Measurements from ENCODE around the gene WWOX. TPM values are rescaled to one million over a fixed set of nuclear protein-coding genes. Genes with fewer than 3 reads are reported as not detected.
A peak's percentile ranks its signal among the peaks of the same experiment; 100 is the strongest.

WWOX gene
- total RNA-seq, 1 experiment from 2014 or later: 28.3 TPM

DNA sequence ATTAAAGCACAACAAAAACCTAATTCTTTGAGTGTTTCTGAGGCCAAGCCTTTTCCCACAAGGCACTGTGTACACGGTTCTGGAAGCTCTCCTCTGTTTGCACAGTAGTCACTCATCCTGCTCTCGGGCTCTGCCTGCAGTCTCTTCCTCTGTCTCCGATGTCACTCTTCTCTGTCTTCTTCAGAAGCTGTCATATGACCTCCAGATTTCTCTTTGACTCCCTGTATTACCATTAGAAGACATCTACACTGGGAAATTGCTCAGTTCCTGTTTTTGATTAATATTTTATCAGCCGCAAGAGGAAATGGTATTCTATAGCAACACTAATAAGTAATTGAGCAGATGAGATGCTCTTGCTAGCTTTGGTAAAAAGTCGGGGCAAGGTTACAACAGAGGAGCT is 422.9 kb downstream of the WWOX start:
- no peaks in the 10 kb centered on the region for H3K9me3 ChIP-seq (ENCODE audit: low read length)
- H4K20me1 ChIP-seq (ENCODE audit: low read length): no peaks in the 10 kb centered on the region
- ATAC-seq: no peak
- H3K27ac ChIP-seq (ENCODE audit: low read length): no peak overlapping the region
- H3K4me1 ChIP-seq (ENCODE audit: insufficient read depth, low read length): no peaks in the 10 kb centered on the region
- BruUV-seq (replicated peaks): no TSS peak
- POLR2A ChIA-PET (ENCODE audit: unreplicated experiment): no interaction called here
- H3K9ac ChIP-seq (ENCODE audit: low read length): no peak overlapping the region
- TF ChIP-seq EZH2phosphoT487 (IDR thresholded peaks at IDR 0.05; ENCODE audit: borderline replicate concordance, low read length) (no peak), EZH2 (IDR thresholded peaks at IDR 0.05; ENCODE audit: low read length, unreplicated experiment) (no peak)
- TF ChIP-seq, protein P1, sequence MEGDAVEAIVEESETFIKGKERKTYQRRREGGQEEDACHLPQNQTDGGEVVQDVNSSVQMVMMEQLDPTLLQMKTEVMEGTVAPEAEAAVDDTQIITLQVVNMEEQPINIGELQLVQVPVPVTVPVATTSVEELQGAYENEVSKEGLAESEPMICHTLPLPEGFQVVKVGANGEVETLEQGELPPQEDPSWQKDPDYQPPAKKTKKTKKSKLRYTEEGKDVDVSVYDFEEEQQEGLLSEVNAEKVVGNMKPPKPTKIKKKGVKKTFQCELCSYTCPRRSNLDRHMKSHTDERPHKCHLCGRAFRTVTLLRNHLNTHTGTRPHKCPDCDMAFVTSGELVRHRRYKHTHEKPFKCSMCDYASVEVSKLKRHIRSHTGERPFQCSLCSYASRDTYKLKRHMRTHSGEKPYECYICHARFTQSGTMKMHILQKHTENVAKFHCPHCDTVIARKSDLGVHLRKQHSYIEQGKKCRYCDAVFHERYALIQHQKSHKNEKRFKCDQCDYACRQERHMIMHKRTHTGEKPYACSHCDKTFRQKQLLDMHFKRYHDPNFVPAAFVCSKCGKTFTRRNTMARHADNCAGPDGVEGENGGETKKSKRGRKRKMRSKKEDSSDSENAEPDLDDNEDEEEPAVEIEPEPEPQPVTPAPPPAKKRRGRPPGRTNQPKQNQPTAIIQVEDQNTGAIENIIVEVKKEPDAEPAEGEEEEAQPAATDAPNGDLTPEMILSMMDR (conservative IDR thresholded peaks at IDR 0.05; ENCODE audit: low read depth, low read length): no peak
- no peaks in the 10 kb centered on the region for H3K27me3 ChIP-seq (ENCODE audit: low read length)
- DNase-seq: no peak
- H3K9me2 ChIP-seq (replicated peaks; ENCODE audit: low read length): no peaks in the 10 kb centered on the region
- H3K36me3 ChIP-seq (ENCODE audit: low read depth, low read length): no peaks in the 10 kb centered on the region
- no peak overlapping the region for H2AFZ ChIP-seq (ENCODE audit: low read length)
- intact Hi-C loops (cut with micrococcal nuclease): no loop called here
- H3F3A ChIP-seq (ENCODE audit: low read length, unreplicated experiment): no peaks in the 10 kb centered on the region
- H3K79me2 ChIP-seq (ENCODE audit: low read length): no peaks in the 10 kb centered on the region
- H3K4me2 ChIP-seq (ENCODE audit: low read length): no peak overlapping the region
- CTCF ChIA-PET: no interaction called here
- H3K4me3 ChIP-seq (ENCODE audit: low read length): no peak overlapping the region

DNA sequence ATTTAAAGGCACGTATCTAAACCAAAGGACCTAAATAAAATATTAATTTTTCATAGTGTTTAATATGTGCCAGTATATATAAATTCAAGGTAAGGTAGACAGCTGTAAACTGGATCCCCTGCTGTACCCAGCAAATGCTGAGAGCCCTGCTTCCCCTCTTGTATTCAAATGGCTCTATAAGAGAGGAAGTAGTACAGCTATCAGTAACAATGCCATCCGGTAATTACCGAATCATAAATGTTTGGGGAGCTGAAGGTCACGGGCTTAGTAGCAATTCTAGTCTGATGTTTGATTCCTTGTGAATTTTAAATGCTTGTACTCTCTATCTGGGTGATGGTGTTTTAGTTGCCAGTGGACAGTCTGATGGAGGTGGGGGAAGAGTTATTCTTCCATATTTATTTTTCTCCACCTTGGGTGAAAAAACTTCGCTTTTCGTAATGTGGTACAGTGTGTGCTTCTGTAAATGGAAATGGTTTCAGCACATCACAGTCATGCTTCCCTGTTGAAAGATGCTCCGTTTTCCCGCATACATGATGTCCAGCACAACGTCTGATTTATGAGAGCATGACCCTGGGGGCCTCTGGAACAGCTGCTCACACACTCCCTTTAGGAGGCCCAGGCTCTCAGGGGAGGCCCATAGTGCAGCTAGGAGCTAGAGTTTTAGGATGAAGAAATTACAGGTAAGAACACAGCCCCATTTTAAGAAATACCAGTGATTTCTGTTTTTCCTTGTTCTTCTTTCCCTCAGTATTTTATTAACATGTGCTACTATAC is 423.9 kb downstream of the WWOX start:
- no peaks in the 10 kb centered on the region for H3K79me2 ChIP-seq (ENCODE audit: low read length)
- DNase-seq: no peak
- no peak overlapping the region for H3K4me3 ChIP-seq (ENCODE audit: low read length)
- no peaks in the 10 kb centered on the region for H3K9me2 ChIP-seq (replicated peaks; ENCODE audit: low read length)
- no peak overlapping the region for H3K9ac ChIP-seq (ENCODE audit: low read length)
- H3K9me3 ChIP-seq (ENCODE audit: low read length): no peaks in the 10 kb centered on the region
- H3K27ac ChIP-seq (ENCODE audit: low read length): no peak overlapping the region
- ChIA-PET CTCF (no interaction called here), POLR2A (ENCODE audit: unreplicated experiment) (no interaction called here)
- no TSS peak for BruUV-seq (replicated peaks)
- no peak overlapping the region for H2AFZ ChIP-seq (ENCODE audit: low read length)
- ATAC-seq: no peak
- intact Hi-C loops (cut with micrococcal nuclease): no loop called here
- no peaks in the 10 kb centered on the region for H3K36me3 ChIP-seq (ENCODE audit: low read depth, low read length)
- no peaks in the 10 kb centered on the region for H3F3A ChIP-seq (ENCODE audit: low read length, unreplicated experiment)
- no peaks in the 10 kb centered on the region for H3K27me3 ChIP-seq (ENCODE audit: low read length)
- H3K4me2 ChIP-seq (ENCODE audit: low read length): no peak overlapping the region
- no peaks in the 10 kb centered on the region for H3K4me1 ChIP-seq (ENCODE audit: insufficient read depth, low read length)
- H4K20me1 ChIP-seq (ENCODE audit: low read length): no peaks in the 10 kb centered on the region
- TF ChIP-seq EZH2phosphoT487 (IDR thresholded peaks at IDR 0.05; ENCODE audit: borderline replicate concordance, low read length) (no peak), EZH2 (IDR thresholded peaks at IDR 0.05; ENCODE audit: low read length, unreplicated experiment) (no peak)
- TF ChIP-seq, protein P1 (conservative IDR thresholded peaks at IDR 0.05; ENCODE audit: low read depth, low read length): no peak

DNA sequence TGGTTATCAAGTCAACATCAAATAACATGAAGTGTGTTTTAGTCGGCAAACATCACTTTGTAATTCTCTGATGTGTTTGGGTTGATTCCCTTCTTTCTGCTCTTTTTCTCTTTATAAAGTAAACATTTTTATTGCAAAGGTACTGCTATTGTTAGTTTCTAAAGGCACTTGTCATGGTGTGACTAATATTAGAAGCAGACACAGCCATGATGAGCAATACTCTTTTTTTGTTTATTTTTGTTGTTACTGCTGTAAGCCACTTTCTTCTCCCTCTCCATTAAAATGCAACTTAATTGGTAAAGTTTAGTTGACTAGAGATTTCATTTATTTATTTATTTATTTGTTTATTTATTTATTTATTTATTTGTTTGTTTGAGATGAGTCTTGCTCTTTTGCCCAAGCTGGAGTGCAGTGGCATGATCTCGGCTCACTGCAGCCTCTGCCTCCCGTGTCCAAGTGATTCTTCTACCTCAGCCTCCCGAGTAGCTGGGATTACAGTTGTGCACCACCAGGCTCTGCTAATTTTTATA is 424.7 kb downstream of the WWOX start:
- Histone ChIP-seq H3K9me3 (ENCODE audit: low read length) (no peaks in the 10 kb centered on the region), H3K4me1 (ENCODE audit: insufficient read depth, low read length) (no peaks in the 10 kb centered on the region), H3K9me2 (replicated peaks; ENCODE audit: low read length) (no peaks in the 10 kb centered on the region), H4K20me1 (ENCODE audit: low read length) (no peaks in the 10 kb centered on the region), H3K9ac (ENCODE audit: low read length) (no peak overlapping the region), H3K4me3 (ENCODE audit: low read length) (no peak overlapping the region), H3K27me3 (ENCODE audit: low read length) (no peaks in the 10 kb centered on the region), H3K27ac (ENCODE audit: low read length) (no peak overlapping the region), H3F3A (ENCODE audit: low read length, unreplicated experiment) (no peaks in the 10 kb centered on the region), H3K79me2 (ENCODE audit: low read length) (no peaks in the 10 kb centered on the region), H2AFZ (ENCODE audit: low read length) (no peak overlapping the region), H3K36me3 (ENCODE audit: low read depth, low read length) (no peaks in the 10 kb centered on the region), H3K4me2 (ENCODE audit: low read length) (no peak overlapping the region)
- DNase-seq: peak; percentile 35
- BruUV-seq (replicated peaks): no TSS peak
- ChIA-PET POLR2A (ENCODE audit: unreplicated experiment) (no interaction called here), CTCF (no interaction called here)
- peak; percentile 27 for ATAC-seq
- intact Hi-C loops (cut with micrococcal nuclease): no loop called here
- TF ChIP-seq EZH2 (IDR thresholded peaks at IDR 0.05; ENCODE audit: low read length, unreplicated experiment): no peak
- TF ChIP-seq EZH2phosphoT487 (IDR thresholded peaks at IDR 0.05; ENCODE audit: borderline replicate concordance, low read length): no peak
- TF ChIP-seq, protein P1 (conservative IDR thresholded peaks at IDR 0.05; ENCODE audit: low read depth, low read length): no peak
